HG03520 (cell line): ENCODE results near the gene PCNX3.

Experiments
- ATAC-seq: cut with Tn5 transposase; IDR thresholded peaks from one replicate; pipeline ENCODE4 v1.9.1; 2021; ENCODE audit warnings: mild to moderate bottlenecking, moderate library complexity; ENCODE audit not compliant: unreplicated experiment

Gene PCNX3

DNA sequence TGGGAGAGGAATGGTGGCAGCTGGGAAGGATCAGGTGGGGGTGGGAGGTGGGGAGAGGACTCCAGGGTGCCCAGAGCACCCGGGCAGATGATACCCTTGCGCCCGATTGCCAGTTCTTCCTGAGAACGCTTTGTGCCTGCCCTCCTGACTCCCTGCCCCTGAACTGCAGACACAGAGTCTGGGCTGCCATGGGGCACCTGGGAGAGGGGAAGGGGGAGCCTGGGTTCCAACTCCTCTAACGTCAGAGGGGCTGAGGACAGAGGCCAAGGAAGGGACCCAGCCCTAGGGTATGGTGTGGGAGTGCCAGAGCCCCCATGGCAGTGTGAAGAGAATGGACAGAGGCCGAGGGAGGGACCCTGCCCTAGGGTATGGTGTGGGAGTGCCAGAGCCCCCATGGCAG lies 19.1 kb upstream of the PCNX3 start:
- ATAC-seq = no peak

DNA sequence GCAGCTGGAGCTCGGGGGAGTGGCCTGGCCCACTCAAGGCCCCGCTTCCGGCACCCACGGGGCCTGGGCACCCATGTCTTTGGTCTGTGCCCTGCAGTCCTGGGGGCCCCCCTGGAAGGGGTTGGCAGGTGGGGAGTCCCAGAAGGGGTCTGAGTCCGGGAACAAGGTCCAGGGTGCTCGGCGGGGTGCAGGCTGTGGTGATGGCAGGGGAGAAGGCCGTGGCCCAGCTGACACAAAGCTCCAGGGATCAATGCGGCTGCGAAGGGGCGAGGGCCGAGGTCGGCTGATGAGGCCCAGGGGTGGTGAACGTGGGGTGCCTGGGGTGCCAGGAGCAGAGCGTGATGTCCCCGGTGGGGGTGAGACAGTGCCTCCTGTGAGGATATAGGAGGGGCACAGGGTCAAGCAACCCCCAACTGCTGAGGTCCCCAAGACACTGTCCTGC lies 17.3 kb upstream of the PCNX3 start:
- ATAC-seq = no peak

DNA sequence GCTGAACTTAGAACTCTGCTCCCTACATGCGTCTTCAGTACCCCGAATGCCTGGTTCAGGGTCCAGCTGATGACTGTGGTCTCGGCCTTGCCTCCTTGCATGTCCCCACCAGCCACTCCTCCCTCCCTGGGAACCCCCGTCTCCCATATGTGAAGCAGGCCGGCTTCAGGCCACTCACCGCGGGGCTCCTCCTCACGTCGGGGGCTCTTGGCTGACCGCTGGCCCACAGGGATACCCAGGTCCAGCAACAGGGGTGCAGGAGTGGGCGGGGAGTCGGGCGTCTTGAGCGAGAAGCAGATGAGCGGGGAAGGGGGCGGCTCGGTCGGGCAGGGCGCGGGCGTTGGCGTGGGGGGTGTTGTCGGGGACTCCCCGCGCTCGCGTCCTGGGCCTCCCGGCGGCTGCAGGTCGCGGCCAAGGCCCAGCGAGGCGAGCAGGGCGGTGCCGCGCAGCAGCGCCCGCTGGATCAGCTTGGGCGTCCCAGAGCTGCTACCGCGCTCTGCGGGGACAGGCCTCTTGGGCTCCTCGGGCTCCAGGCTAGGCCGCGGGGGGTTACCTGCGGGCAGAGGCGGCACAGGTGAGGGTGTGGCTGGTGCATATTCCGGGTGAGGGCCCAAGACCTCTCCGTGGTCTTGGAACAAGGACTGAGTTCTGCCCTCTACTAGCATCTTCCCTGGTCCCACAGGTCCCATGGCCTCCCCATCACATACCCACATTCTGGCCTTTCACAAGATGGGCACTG lies 16.2 kb upstream of the PCNX3 start:
- no peak for ATAC-seq

DNA sequence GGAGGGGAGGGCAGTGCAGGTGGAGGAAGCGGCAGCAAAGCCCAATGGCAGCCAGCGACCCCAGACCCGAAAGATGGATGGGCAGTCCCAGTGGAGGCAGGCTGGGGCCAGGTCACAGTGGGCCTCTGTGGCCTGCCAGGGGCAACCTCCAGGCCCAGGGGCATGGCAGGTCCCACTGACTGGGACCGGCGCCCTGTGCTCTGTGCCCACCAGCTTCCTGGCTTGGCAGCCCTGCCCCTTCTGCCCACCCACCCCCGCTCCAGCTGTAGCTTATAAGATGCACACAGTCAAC lies 15.7 kb upstream of the PCNX3 start:
- ATAC-seq = no peak

DNA sequence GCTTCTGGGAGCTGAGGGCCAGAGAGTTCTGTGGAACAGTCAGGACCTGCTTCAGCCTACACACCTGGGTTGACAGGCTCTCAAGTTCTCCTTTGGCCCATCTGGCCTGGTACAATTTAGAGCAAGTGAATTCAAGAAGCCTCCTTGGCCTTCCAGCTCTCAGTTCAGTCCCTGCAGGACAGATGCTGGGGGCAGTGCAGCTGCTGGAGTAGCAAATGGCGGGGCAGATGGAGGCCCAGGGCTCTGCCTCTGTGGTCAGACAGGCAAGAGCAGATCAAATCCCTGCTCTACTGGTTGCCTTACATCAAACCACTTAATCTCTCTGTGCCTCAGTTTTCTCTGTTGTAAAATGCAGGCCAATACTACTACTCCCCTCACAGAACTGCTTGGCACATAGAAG lies 11.3 kb upstream of the PCNX3 start:
- ATAC-seq = no peak

DNA sequence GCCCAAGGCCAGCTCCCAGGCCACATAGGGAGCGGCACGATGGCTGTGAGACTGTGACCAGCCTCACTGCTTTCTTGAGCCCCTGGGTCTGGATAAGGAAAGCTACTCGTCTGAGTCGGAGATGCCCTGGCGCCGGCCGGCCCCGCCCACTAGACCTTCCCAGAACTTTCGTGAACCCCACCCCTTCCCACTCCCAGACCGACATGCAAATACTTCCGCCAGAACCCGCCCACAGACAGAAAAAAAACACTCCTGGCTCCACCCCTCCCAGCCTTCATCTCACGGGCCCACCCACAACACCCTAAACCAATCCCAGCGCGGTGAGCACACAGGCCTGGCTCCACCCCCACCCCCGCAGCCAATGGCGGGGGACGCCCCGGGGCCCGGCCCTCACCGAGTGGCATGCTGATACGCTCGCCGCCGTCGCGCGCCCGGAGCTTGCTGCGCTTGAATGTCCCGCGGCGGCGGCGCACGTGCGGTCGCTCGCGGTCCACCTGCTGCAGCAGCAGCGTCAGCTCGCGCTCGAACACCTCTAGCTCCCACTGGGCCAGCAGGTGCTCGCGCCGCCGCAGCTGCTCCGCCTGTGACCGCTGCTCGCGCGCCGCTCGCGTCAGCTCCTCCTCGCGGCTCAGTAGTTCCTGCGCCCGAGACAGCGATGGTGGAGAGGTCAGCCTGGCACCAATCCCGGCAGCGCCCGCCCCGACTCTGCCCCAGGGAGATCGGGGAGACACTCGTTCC lies 8.5 kb upstream of the PCNX3 start:
- ATAC-seq = no peak

DNA sequence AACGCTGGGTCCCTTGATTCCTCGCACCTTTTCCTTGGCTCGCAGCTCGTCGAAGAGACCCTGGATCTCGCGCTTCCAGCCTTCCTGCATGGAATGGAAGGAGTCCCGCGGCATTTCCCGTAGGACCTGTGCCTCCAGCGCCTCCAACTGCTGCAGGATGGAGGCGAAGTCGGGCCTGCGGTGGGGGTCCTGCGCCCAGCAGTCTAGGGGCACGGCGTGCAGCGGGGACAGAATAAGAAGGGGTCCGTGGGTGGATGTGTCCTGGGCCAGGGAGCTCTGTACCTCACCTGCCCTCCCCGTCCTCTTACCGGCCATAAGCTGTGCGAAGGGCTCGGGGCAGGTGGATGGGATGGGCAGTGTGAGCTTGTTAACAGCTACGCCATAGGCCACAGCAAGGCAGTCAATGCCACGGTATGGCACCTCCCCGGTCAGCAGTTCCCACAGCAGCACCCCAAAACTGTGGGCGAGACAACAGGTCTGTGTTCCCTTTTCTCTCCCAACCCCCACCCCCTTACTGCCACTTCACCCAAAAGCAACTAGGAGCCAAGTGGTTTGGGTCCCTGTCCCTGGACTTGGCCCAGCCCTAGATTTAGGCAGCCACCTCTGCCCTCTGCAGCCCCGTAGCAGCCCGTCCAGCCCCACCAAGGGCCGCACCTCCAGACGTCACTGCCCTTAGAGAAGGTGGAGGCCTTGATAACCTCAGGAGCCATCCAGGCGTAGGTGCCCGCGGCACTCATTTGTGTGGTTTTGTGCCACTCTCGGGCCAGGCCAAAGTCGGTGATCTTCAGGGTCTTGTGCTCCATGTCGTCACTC lies 7.8 kb upstream of the PCNX3 start:
- ATAC-seq = no peak

DNA sequence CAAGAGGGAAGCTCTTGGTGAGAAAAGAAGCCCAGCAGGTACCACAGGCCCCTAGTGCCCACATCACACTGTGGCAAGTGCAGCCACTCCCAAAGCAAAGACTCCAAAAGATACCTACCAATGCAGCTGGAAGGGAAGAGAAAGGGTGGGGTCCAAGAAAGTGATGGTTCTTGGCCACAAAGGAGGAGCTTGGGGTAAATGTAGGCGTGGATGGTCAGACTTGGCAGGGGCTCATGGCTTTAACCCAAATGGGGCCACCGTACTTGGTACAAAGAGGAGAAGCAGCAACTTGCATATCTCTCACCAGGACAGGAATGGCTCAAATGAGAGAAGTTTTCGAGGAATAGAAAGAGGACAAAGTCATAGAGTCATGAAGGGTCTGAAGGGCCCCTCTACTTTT lies 6.3 kb upstream of the PCNX3 start:
- no peak for ATAC-seq

DNA sequence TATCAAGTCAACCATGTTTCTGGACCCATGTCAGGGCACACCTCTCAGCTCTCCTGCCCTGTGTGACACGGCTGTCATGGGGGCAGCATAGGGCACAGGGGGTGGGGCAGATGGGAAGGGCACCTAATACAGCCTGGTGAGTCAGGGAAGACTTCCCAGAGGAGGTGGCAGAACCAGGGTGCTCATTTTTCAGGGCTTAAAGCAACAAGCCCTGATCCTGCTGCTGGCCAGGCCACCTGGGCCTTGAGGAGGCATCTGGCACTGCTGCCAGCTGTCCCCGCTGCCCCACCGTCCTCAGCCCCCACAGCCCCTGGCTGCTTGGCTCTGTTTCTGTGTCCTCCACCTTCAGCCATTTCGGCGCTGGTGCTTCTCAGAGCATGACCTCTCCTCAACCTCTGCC lies 5.9 kb upstream of the PCNX3 start:
- no peak for ATAC-seq

DNA sequence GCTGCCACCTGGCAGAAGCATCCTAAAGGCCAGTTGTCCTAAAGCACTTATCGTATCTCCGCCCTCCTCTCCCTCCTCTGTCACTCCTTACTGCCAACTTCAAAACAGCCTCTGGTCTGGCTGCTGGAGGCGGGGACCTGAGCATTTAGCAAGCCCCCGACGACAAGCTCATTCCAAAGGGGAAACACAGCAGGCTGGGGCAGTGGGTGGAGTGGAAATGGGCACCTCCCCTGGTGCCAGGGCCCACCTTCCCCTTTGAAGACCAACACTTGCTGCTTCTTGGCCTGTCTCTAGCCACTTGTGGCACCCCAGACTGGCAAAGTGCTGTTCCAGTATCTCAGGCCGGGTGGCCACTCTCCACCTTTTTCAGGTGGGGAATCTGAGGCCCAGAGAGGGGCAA lies 5.2 kb upstream of the PCNX3 start:
- no peak for ATAC-seq

DNA sequence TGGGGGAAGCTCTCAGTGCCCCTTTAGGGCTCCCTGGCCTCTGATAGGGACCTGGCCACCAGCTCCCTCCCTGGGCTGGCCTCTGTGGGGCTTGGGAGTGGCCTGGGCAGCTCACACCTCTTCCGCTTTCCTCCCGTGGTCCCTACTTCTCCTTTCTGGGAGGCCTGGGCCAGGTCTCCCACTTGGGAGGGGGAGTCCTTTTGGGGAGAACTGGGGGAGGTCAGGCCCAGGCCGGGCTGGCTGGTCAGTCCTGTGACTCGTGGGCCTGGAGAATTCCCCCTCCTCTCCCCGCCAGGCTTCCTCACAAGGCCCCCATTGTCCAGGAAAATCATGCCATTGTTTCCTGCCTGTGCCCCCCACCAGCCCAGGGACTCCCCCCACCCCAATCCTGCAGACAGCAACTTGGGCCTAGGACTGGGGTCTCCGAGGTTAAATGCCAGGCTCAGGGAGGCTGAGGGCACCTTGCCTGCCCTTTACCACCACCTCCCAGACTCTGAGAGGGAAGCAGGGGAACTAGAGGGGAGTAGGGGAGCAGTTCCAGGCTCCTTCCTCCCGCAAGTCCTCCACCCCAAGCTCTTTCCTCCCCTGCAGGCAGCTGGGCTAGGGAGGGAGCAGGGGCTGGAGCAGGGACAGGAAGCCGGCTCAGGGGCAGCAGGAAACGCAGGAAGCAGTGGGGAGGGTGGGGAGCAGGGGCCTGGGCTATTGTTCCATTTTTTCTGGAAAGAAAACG lies 4.4 kb upstream of the PCNX3 start:
- ATAC-seq = no peak

DNA sequence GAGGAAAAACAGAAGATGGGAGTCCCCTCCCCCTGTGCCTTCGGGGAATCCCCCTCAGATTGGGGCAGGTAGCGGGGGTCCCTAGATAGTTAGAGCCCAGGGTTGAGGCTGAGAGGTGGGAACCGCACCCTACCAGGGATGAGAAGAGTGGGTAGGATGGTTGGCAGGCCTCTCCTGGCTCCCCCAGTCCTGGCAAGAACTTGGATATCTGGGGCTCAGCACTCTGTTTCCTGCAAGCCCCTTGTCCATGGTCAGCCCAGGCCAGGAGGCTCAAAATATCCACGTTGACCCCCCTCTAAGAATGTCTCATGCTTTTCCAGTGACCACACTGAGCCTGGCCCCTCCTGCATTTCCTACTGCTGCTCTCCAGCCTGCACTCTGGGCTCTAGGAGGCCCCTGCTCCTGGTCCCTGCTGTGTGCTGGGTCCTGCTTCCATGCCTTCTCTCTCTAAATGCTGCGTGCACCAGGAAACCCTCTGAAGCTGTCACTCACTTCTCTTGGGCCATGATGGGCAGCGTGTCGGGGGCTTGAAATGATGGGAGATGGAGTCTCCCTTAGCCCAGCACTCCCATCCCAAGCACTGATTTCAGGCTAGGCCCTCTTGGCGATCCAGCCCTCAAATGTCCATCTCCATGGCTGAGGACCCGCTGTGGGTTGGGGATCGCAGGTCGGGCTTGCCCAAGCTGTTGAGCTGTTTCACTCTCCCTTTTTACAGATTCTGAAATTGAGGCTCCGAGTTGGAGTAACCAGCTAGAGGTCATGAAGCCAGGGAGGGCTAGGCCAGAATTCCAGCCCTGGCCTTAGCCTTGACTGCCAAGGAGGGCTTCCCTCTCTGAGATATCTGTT lies 3.6 kb upstream of the PCNX3 start:
- ATAC-seq = no peak

DNA sequence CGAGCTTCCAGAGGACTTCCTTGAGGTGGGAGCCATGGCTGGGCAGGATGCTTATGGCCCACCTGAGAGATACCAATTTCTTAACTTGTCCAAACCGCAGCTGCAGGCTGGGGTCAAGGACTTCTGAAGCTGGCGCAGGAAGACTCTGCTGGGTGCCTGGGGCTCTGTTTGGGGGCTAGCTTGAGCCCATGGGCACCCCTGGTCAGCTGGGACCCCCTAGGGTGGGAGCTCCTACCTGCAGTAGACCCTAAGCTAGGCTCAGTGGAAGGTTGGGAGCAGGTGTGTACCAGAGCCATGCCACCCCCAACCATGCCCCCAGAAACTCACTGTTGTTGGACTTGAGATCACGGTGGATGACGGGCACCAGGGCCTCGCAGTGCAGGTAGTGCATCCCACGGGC lies 2.9 kb upstream of the PCNX3 start:
- ATAC-seq = no peak

DNA sequence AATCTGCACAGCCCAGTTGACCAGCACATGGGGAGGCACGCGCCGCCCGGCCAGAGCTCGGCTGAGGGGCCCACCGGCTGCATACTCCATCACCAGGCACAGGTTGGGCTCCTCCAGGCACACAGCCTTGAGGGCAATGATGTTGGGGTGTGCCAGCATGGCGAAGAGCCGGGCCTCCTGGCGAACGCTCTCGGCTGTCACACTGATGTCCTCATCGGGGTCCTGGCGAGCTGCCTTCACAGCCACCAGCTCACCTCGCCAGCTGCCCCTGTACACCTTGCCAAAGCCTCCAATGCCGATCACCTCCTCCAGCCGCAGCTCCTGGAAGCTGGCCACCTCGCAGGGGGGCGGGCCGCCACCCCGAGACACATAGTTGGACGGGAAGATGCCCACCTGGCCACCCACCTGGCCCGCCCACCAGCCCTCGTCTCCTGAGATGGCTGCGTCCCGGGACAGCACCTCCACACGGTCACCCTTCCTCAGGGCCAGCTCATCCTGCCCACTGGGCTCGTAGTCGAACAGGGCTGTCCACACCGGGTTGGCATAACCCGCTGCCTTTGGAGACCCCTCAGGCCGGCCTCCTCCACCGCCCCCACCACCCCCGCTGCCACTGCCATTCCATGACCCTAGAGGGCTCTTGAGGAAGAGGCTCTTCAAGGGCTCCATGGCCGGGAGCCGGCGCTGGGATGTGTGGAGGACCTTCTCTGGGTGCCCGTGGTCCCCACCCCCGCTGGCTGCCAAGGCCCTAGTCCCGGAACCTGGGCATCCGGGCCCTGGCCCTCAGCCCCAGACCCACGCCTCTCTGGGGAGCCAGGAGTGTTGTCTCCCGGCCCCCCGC lies 2.3 kb upstream of the PCNX3 start:
- ATAC-seq = no peak

DNA sequence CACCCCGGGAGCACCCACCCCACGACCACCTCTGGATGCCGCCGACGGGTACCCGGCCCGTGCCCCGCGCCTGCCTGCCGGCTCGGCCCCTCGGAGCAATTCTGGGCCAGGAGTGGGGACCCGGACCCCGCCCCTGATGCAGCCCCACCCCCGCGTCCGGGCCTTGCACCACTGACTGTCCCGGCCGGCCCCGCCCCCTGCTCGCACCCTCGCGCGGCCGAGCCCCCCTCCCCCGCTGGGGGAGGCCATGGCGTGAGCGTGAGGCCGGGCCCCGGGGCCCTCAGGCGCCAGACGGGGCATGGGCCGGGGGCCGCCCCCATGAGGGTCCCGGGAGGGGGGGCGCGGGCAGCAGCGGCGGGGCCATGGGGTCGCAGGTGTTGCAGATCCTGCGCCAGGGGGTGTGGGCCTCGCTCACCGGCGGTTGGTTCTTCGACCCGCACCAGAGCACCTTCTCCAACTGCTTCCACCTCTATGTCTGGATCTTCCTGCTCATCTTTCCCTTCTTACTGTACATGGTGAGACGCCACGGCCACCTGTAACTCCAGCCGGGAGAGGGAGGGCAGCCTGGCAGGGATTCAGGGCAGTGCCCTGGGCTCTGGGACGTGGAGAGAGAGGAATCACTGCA lies 486 bp downstream of the PCNX3 start:
- peak; percentile 4 for ATAC-seq

DNA sequence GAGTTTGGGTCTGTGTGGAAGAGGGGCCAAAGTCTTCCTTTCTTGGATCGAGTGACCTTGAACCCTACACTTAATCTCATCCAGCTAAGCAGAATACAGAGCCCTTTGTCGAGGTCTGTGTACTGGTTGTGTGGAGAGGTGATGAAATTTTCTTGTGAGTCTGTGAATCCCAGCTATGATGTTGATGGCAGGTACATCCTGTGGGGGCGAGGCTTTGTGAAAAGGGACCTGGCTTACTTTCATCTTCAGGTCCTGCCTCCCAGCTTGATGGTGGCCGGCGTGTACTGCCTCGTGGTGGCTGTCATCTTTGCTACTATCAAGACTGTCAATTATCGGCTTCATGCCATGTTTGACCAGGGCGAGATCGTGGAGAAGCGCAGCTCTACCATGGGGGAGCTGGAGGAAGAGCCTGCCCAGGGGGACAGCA lies 1.0 kb downstream of the PCNX3 start:
- no peak for ATAC-seq

DNA sequence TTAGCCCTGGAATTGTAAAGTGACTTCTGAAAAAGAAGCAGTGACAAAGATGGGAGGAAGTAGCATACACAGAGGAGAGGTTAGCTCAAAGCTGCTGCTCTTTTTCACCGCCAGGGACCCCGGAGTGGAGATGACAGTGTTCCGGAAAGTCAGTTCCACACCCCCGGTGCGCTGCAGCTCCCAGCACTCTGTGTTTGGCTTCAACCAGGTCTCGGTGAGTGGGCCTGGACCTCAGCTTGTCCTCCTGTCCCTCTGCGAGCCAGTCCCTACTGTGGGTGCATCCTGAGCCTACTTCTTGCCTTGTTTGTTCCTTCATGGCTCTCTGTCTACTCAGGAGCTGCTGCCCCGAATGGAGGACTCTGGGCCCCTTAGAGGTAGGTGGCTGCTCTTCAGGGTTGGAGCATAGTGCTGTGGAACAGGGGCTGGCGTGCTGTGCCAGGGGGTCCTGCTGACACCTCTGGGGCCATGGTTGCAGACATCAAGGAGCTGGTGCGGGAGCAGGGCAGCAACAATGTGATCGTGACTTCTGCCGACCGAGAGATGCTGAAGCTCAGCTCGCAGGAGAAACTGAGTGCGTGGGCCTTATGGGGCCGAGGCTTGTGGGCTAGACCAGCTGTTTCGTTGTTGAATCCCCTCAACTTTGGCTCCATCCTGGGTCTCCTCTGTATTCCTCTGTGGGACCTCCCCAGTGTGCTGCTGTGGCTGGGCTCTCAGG lies 1.7 kb downstream of the PCNX3 start:
- ATAC-seq = no peak

DNA sequence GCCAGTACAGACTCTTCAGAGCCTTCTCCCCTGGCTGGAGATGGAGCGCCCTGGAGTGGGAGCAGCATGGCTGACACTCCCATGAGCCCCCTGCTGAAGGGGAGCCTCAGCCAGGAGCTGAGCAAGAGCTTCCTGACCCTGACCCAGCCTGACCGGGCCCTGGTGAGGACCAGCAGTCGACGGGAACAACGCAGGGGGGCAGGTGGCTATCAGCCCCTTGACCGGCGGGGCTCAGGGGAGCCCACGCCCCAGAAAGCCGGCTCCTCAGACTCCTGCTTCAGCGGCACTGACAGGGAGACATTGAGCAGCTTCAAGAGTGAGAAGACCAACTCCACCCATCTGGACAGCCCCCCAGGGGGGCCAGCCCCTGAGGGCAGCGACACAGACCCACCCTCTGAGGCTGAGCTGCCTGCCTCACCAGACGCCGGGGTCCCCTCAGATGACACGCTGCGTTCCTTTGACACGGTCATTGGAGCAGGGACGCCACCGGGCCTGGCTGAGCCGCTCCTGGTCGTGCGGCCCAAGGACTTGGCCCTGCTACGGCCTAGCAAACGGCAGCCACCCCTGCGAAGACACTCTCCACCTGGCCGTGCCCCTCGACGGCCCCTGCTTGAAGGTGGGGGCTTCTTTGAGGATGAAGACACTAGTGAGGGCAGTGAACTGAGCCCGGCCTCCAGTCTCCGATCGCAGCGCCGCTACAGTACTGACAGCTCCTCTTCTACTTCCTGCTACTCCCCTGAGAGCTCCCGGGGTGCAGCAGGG lies 2.6 kb downstream of the PCNX3 start:
- ATAC-seq = no peak
